Loucy (cell line): ENCODE data around the gene ZNF195.
A peak's percentile ranks its signal among the peaks of the same experiment; 100 is the strongest.
"Not testable (repeated sequence)": the region's sequence is repeated elsewhere in the genome, so short reads cannot be mapped to it uniquely, and the experiment has no call there.

ENCODE experiments used
- H2AFZ ChIP-seq: fragments of 200-600 bp; sonication (generic); 2 replicates; pipeline ENCODE4 v1.6.0; 2016; ENCODE audit warnings: antibody characterized with exemption, mild to moderate bottlenecking, low read length, moderate library complexity
- H3F3A ChIP-seq: fragments of 200-600 bp; 2 replicates; pipeline ENCODE4 v1.6.0; 2016; ENCODE audit warnings: antibody characterized with exemption, low read depth, mild to moderate bottlenecking
- H3K27me3 ChIP-seq: fragments of 200-600 bp; sonication (generic); 2 replicates; pipeline ENCODE4 v1.6.1; 2014; ENCODE audit warnings: low read length, mild to moderate bottlenecking; ENCODE audit not compliant: insufficient read depth, poor library complexity, severe bottlenecking
- H3K36me3 ChIP-seq: fragments of 200-600 bp; sonication (generic); 2 replicates; pipeline ENCODE4 v1.6.1; 2016; ENCODE audit warnings: low read length; ENCODE audit not compliant: insufficient read depth
- H3K4me1 ChIP-seq: fragments of 200-600 bp; sonication (generic); 2 replicates; pipeline ENCODE4 v1.5.1; 2014; ENCODE audit warnings: low read length, mild to moderate bottlenecking; ENCODE audit not compliant: insufficient read depth, poor library complexity, severe bottlenecking
- H3K4me2 ChIP-seq: fragments of 200-600 bp; sonication (generic); 2 replicates; pipeline ENCODE4 v1.6.0; 2014; ENCODE audit warnings: antibody characterized with exemption, low read length, low read depth, mild to moderate bottlenecking; ENCODE audit not compliant: poor library complexity, severe bottlenecking
- H3K4me3 ChIP-seq: fragments of 200-600 bp; sonication (generic); 2 replicates; pipeline ENCODE4 v1.5.1; 2014; ENCODE audit warnings: low read length, mild to moderate bottlenecking, mixed read lengths; ENCODE audit not compliant: poor library complexity, severe bottlenecking
- H3K79me2 ChIP-seq: fragments of 200-600 bp; sonication (generic); 2 replicates; pipeline ENCODE4 v1.6.1; 2014; ENCODE audit warnings: low read length; ENCODE audit not compliant: insufficient read depth
- H3K9ac ChIP-seq: fragments of 200-600 bp; sonication (generic); 2 replicates; pipeline ENCODE4 v1.6.0; 2014; ENCODE audit warnings: mild to moderate bottlenecking, low read depth, low read length, moderate library complexity; ENCODE audit not compliant: poor library complexity, severe bottlenecking
- H3K9me2 ChIP-seq: fragments of 200-600 bp; sonication (generic); replicated peaks from 2 replicates; pipeline ENCODE4 v1.6.1; 2016; ENCODE audit warnings: low read depth, low read length, mixed read lengths
- H3K9me3 ChIP-seq: fragments of 200-600 bp; sonication (generic); 2 replicates; pipeline ENCODE4 v1.6.1; 2014; ENCODE audit warnings: mild to moderate bottlenecking, antibody characterized with exemption, low read length, low read depth; ENCODE audit not compliant: insufficient read depth
- H4K20me1 ChIP-seq: fragments of 200-600 bp; sonication (generic); 2 replicates; pipeline ENCODE4 v1.6.0; 2014; ENCODE audit warnings: antibody characterized with exemption, low read length, mild to moderate bottlenecking; ENCODE audit not compliant: insufficient read depth, poor library complexity, severe bottlenecking
- EZH2phosphoT487 ChIP-seq: fragments of 200-600 bp; IDR thresholded peaks from 2 replicates; pipeline ENCODE4 v1.6.1; 2018; ENCODE audit warnings: antibody characterized with exemption, mild to moderate bottlenecking, moderate library complexity, borderline replicate concordance
- TF ChIP-seq, protein P1 (sequence below): fragments of 200-600 bp; sonication (generic); conservative IDR thresholded peaks from 2 replicates; pipeline ENCODE4 v1.5.1; 2014; ENCODE audit warnings: mild to moderate bottlenecking, antibody characterized with exemption, low read length

ZNF195 gene

GRCh38 chr11:3378426-3379423 lies at the start of gene ZNF195:
ZNF195 (minus strand) TSS chr11:3379146; CDS start chr11:3379040, 106 bp downstream.
- Histone ChIP-seq H3K9me3 (no peaks in the 10 kb centered on the region), H3K36me3 (no peaks in the 10 kb centered on the region), H2AFZ (peak within 1 kb of the TSS; percentile 84), H4K20me1 (peaks cover 48% of the 10 kb centered on the region), H3K9me2 (no peaks in the 10 kb centered on the region), H3K4me2 (peak within 1 kb of the TSS; percentile 92), H3K4me3 (peak within 1 kb of the TSS; percentile 99), H3K79me2 (peaks cover 52% of the 10 kb centered on the region), H3F3A (no peaks in the 10 kb centered on the region), H3K4me1 (peaks cover 47% of the 10 kb centered on the region), H3K27me3 (peaks cover 5% of the 10 kb centered on the region), H3K9ac (peak within 1 kb of the TSS; percentile 99)
- no peak for TF ChIP-seq EZH2phosphoT487
- TF ChIP-seq, protein P1, sequence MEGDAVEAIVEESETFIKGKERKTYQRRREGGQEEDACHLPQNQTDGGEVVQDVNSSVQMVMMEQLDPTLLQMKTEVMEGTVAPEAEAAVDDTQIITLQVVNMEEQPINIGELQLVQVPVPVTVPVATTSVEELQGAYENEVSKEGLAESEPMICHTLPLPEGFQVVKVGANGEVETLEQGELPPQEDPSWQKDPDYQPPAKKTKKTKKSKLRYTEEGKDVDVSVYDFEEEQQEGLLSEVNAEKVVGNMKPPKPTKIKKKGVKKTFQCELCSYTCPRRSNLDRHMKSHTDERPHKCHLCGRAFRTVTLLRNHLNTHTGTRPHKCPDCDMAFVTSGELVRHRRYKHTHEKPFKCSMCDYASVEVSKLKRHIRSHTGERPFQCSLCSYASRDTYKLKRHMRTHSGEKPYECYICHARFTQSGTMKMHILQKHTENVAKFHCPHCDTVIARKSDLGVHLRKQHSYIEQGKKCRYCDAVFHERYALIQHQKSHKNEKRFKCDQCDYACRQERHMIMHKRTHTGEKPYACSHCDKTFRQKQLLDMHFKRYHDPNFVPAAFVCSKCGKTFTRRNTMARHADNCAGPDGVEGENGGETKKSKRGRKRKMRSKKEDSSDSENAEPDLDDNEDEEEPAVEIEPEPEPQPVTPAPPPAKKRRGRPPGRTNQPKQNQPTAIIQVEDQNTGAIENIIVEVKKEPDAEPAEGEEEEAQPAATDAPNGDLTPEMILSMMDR = no peak

GRCh38 chr11:3428076-3428475 lies 49.1 kb upstream of the ZNF195 start:
- H3K36me3 ChIP-seq, H3K4me3 ChIP-seq, H3K9me3 ChIP-seq, H3K4me1 ChIP-seq, H3K79me2 ChIP-seq, H2AFZ ChIP-seq, H3F3A ChIP-seq, H3K9me2 ChIP-seq, H3K9ac ChIP-seq, H4K20me1 ChIP-seq, H3K27me3 ChIP-seq, H3K4me2 ChIP-seq: not testable (repeated sequence)

- H3K9ac ChIP-seq, H3K9me3 ChIP-seq, H3F3A ChIP-seq: not testable (repeated sequence)
These were observed 47.6 kb upstream of the ZNF195 start for GRCh38 chr11:3426541-3426940.

DNA sequence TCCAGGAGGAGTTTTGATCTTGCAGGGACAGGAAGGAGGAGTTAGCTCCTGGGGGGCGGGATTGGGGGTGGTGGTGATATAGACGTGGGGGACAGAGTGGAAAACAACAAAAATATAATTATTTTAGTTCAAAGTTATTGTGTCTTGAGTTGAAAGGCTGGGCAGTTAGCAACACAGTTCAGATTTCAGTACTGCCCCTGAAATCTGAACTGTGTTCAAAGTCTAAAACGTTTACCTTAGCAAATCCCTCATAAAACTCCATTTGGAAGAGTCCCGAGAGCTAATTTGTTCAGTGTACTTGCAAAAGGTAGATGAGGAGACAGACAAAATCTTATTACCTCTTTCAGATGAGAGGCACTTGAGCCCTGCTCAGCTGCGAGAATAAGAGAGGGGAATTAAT lies 45.0 kb upstream of the ZNF195 start:
- not testable (repeated sequence) for H3K4me3 ChIP-seq, H2AFZ ChIP-seq, H3K9me2 ChIP-seq, H3K9me3 ChIP-seq, H3K79me2 ChIP-seq, H3K36me3 ChIP-seq, H3F3A ChIP-seq, H3K4me2 ChIP-seq, H3K9ac ChIP-seq, H3K4me1 ChIP-seq, H4K20me1 ChIP-seq, H3K27me3 ChIP-seq

More at GRCh38 chr11:3426541-3426940, 47.6 kb upstream of the ZNF195 start:
- H3K36me3 ChIP-seq, H3K4me2 ChIP-seq, H4K20me1 ChIP-seq, H3K9me2 ChIP-seq, H3K79me2 ChIP-seq, H3K4me3 ChIP-seq, H3K4me1 ChIP-seq, H3K27me3 ChIP-seq, H2AFZ ChIP-seq: not testable (repeated sequence)

GRCh38 chr11:3423138-3423731 lies 44.3 kb upstream of the ZNF195 start:
- Histone ChIP-seq H3K4me2 (peak overlapping the region; percentile 71), H2AFZ (peak overlapping the region; percentile 67; the same call in 1 of the 2 replicates), H3K4me3 (peak overlapping the region; percentile 75), H3K9ac (peak overlapping the region; percentile 66)
- H3K79me2 ChIP-seq, H3K36me3 ChIP-seq, H3K4me1 ChIP-seq, H3F3A ChIP-seq, H3K9me2 ChIP-seq, H3K9me3 ChIP-seq, H4K20me1 ChIP-seq, H3K27me3 ChIP-seq: not testable (repeated sequence)

DNA sequence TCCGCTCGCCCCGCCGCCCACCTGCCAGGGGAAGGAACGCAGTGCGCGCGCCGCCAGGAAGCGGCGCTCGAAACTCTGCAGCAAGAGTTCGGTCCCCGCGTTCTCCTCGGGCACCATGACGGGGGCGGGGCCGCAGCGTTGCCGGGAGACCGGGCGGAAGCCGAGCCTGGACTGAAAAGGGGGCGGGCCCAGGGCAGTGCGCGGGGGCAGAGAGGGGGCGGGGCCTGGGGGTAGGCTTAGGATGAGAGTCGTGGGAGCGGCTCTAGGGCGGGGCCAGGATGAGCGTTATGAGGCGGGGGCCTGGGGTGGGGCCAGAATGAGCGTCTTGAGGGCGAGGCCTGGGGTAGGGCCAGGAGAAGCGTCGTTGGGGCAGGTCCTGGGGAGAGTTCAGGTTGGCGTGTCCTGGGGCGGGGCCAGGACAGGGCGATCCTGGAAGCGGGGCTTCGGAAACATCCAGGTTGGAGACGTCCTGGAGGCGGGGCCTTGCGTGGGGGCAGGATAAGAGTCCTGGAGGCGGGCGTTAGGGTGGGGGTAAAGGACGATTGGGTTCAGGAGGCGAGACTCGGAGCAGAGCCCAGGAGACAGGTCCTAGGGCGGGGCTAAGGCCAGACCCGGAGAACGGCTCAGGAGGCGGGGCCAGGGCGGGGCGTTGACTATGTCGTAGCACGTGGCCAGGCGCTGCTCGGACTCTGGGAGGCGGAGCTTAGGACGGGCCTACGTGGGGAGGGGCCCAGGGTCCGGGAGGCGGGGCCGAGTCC lies 43.6 kb upstream of the ZNF195 start:
- H3K27me3 ChIP-seq, H4K20me1 ChIP-seq, H3K9me2 ChIP-seq, H3F3A ChIP-seq, H3K79me2 ChIP-seq, H3K4me1 ChIP-seq, H3K9me3 ChIP-seq, H3K36me3 ChIP-seq: not testable (repeated sequence)
- Histone ChIP-seq H3K9ac (peak overlapping the region; percentile 68), H3K4me2 (peak overlapping the region; percentile 90), H2AFZ (peak overlapping the region; percentile 80), H3K4me3 (peak overlapping the region; percentile 75)
